Loucy (cell line): ENCODE measurements around the gene TFEC.

Experiments
- H2AFZ ChIP-seq: fragments of 200-600 bp; sonication (generic); 2 replicates; pipeline ENCODE4 v1.6.0; 2016; ENCODE audit warnings: antibody characterized with exemption, mild to moderate bottlenecking, low read length, moderate library complexity
- H3F3A ChIP-seq: fragments of 200-600 bp; 2 replicates; pipeline ENCODE4 v1.6.0; 2016; ENCODE audit warnings: antibody characterized with exemption, low read depth, mild to moderate bottlenecking
- H3K27me3 ChIP-seq: fragments of 200-600 bp; sonication (generic); 2 replicates; pipeline ENCODE4 v1.6.1; 2014; ENCODE audit warnings: low read length, mild to moderate bottlenecking; ENCODE audit not compliant: insufficient read depth, poor library complexity, severe bottlenecking
- H3K36me3 ChIP-seq: fragments of 200-600 bp; sonication (generic); 2 replicates; pipeline ENCODE4 v1.6.1; 2016; ENCODE audit warnings: low read length; ENCODE audit not compliant: insufficient read depth
- H3K4me1 ChIP-seq: fragments of 200-600 bp; sonication (generic); 2 replicates; pipeline ENCODE4 v1.5.1; 2014; ENCODE audit warnings: low read length, mild to moderate bottlenecking; ENCODE audit not compliant: insufficient read depth, poor library complexity, severe bottlenecking
- H3K4me2 ChIP-seq: fragments of 200-600 bp; sonication (generic); 2 replicates; pipeline ENCODE4 v1.6.0; 2014; ENCODE audit warnings: antibody characterized with exemption, low read length, low read depth, mild to moderate bottlenecking; ENCODE audit not compliant: poor library complexity, severe bottlenecking
- H3K4me3 ChIP-seq: fragments of 200-600 bp; sonication (generic); 2 replicates; pipeline ENCODE4 v1.5.1; 2014; ENCODE audit warnings: low read length, mild to moderate bottlenecking, mixed read lengths; ENCODE audit not compliant: poor library complexity, severe bottlenecking
- H3K79me2 ChIP-seq: fragments of 200-600 bp; sonication (generic); 2 replicates; pipeline ENCODE4 v1.6.1; 2014; ENCODE audit warnings: low read length; ENCODE audit not compliant: insufficient read depth
- H3K9ac ChIP-seq: fragments of 200-600 bp; sonication (generic); 2 replicates; pipeline ENCODE4 v1.6.0; 2014; ENCODE audit warnings: mild to moderate bottlenecking, low read depth, low read length, moderate library complexity; ENCODE audit not compliant: poor library complexity, severe bottlenecking
- H3K9me2 ChIP-seq: fragments of 200-600 bp; sonication (generic); replicated peaks from 2 replicates; pipeline ENCODE4 v1.6.1; 2016; ENCODE audit warnings: low read depth, low read length, mixed read lengths
- H3K9me3 ChIP-seq: fragments of 200-600 bp; sonication (generic); 2 replicates; pipeline ENCODE4 v1.6.1; 2014; ENCODE audit warnings: mild to moderate bottlenecking, antibody characterized with exemption, low read length, low read depth; ENCODE audit not compliant: insufficient read depth
- H4K20me1 ChIP-seq: fragments of 200-600 bp; sonication (generic); 2 replicates; pipeline ENCODE4 v1.6.0; 2014; ENCODE audit warnings: antibody characterized with exemption, low read length, mild to moderate bottlenecking; ENCODE audit not compliant: insufficient read depth, poor library complexity, severe bottlenecking
- CTCF ChIP-seq: fragments of 200-600 bp; sonication (generic); conservative IDR thresholded peaks from 2 replicates; pipeline ENCODE4 v1.5.1; 2014; ENCODE audit warnings: mild to moderate bottlenecking, antibody characterized with exemption, low read length
- EZH2phosphoT487 ChIP-seq: fragments of 200-600 bp; IDR thresholded peaks from 2 replicates; pipeline ENCODE4 v1.6.1; 2018; ENCODE audit warnings: antibody characterized with exemption, mild to moderate bottlenecking, moderate library complexity, borderline replicate concordance

TFEC gene

GRCh38 chr7:116034411-116034810 lies 3.8 kb upstream of the TFEC start:
- Histone ChIP-seq H3K9me2 (no peaks in the 10 kb centered on the region), H4K20me1 (no peaks in the 10 kb centered on the region), H3K9me3 (no peaks in the 10 kb centered on the region), H3K36me3 (no peaks in the 10 kb centered on the region), H3K4me3 (no peak overlapping the region), H3K79me2 (no peaks in the 10 kb centered on the region), H3K9ac (no peak overlapping the region), H3F3A (no peaks in the 10 kb centered on the region), H3K4me2 (no peak overlapping the region), H3K27me3 (no peaks in the 10 kb centered on the region), H3K4me1 (peaks cover 13% of the 10 kb centered on the region), H2AFZ (no peak overlapping the region)
- TF ChIP-seq EZH2phosphoT487 (no peak), CTCF (no peak)

DNA sequence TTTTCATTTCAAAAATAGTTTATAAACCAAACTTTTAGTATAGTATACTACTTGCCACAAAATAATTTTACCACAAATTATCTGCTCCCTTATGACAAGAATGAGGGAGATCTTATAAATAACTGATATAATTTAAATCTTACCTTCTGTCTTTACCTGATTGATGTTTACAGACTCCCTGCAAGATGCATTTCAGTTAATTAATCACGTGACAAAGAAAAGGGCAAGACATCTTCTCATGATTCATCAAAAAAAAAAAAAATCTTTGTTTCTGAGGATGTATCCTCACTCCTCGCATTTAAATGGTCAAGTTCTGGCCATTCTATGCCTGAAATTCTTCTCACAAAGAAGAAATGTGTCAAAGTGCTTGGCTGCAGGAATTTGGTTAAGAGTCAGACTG lies 2.3 kb upstream of the TFEC start:
- H3K36me3 ChIP-seq: no peaks in the 10 kb centered on the region
- H2AFZ ChIP-seq: no peak overlapping the region
- H3K9me3 ChIP-seq: no peaks in the 10 kb centered on the region
- no peak overlapping the region for H3K9ac ChIP-seq
- no peak overlapping the region for H3K4me3 ChIP-seq
- H3K4me2 ChIP-seq: no peak overlapping the region
- H3K4me1 ChIP-seq: peaks cover 13% of the 10 kb centered on the region
- TF ChIP-seq EZH2phosphoT487 (no peak), CTCF (no peak)
- no peaks in the 10 kb centered on the region for H3K27me3 ChIP-seq
- H3F3A ChIP-seq: no peaks in the 10 kb centered on the region
- no peaks in the 10 kb centered on the region for H4K20me1 ChIP-seq
- no peaks in the 10 kb centered on the region for H3K79me2 ChIP-seq
- H3K9me2 ChIP-seq: no peaks in the 10 kb centered on the region

DNA sequence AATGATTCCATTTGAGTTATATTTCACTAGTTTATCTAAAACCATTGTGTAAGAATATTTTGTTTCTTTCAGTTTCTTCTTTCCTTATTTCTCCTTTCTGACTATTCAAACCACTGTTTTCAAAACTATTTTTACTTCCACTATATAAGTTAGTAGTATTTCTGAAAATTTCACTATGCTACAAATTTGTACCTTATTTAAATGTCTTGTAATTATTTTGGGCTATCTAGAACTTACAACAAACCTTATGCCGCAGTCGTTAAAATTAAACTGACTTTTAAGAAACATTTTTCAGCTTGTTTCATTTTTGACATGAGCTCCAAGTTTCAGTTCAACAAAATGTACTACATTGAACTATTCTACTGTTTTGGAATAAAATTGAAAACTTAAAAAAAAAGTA lies 1.8 kb downstream of the TFEC start:
- no peaks in the 10 kb centered on the region for H4K20me1 ChIP-seq
- no peak overlapping the region for H3K4me2 ChIP-seq
- H2AFZ ChIP-seq: no peak overlapping the region
- H3K79me2 ChIP-seq: no peaks in the 10 kb centered on the region
- no peaks in the 10 kb centered on the region for H3K9me2 ChIP-seq
- H3F3A ChIP-seq: no peaks in the 10 kb centered on the region
- peaks cover 13% of the 10 kb centered on the region for H3K4me1 ChIP-seq
- TF ChIP-seq EZH2phosphoT487 (no peak), CTCF (no peak)
- no peak overlapping the region for H3K9ac ChIP-seq
- H3K4me3 ChIP-seq: no peak overlapping the region
- no peaks in the 10 kb centered on the region for H3K36me3 ChIP-seq
- no peaks in the 10 kb centered on the region for H3K27me3 ChIP-seq
- H3K9me3 ChIP-seq: no peaks in the 10 kb centered on the region
